Measurements from ENCODE around the gene NXPH3. TPM values are rescaled to one million over a fixed set of nuclear protein-coding genes. Genes with fewer than 3 reads are reported as not detected.
A peak's percentile ranks its signal among the peaks of the same experiment; 100 is the strongest.

NXPH3 gene
- total and polyA plus RNA-seq, 2 of the 13 experiments (the other 11 are each of a cell fraction or from before 2014, with no cell fraction given) = 0.04 to 0.58 TPM

GRCh38 chr17:49577650-49577934 lies 1.9 kb downstream of the NXPH3 start:
- ChIA-PET CTCF (ENCODE audit: low intra/inter-chr PET ratio, low total read pairs) (interaction anchor here (2.9 kb wide), 1 partner anchor 117 kb away, joined by 31 read pairs; no protein-coding TSS in a partner anchor), POLR2A (no interaction called here)
- Histone ChIP-seq H3K9ac (ENCODE audit: insufficient read depth, low read depth, low read length) (no peak overlapping the region), H3K27ac (ENCODE audit: extremely low read length, insufficient read depth, low read length) (no peak overlapping the region), H3K4me3 (replicated peaks in 1 of 3; ENCODE audit: insufficient read depth in 1 of 3, low read depth in 2 of 3, low read length in 3 of 3) (peak overlapping the region in 2 of 3 experiments; percentile 78 to 84; a peak in 3 of 6 replicates), H3K4me2 (ENCODE audit: low read depth, low read length) (peak overlapping the region; percentile 87), H3K36me3 (replicated peaks in 1 of 2; ENCODE audit: control insufficient read depth in 1 of 2, insufficient read depth in 2 of 2, low read length in 2 of 2) (no peaks in the 10 kb centered on the region), H4K20me1 (ENCODE audit: insufficient read depth, low read length) (no peaks in the 10 kb centered on the region), H3K27me3 (ENCODE audit: control insufficient read depth in 1 of 2, insufficient read depth in 2 of 2, low read length in 2 of 2) (peaks cover 5 to 61% of the 10 kb centered on the region in 2 experiments), H3K4me1 (ENCODE audit: insufficient read depth, low read length) (peaks cover 22% of the 10 kb centered on the region), H2AFZ (ENCODE audit: low read length) (no peak overlapping the region), H3K79me2 (ENCODE audit: insufficient read depth, low read length) (no peaks in the 10 kb centered on the region), H3K9me3 (ENCODE audit: low read length) (no peaks in the 10 kb centered on the region)
- FAIRE-seq (peak; percentile 8), ATAC-seq (no peak), DNase-seq (ENCODE audit: low spot score) (no peak)
- BruUV-seq (replicated peaks) = no TSS peak
- intact Hi-C loops (cut with micrococcal nuclease; ENCODE audit: unreplicated experiment) (loop anchor here (2.0 kb wide), 1 partner anchor 19 kb away; no protein-coding TSS in a partner anchor), in situ Hi-C loops (cut with HindIII; ENCODE audit: extremely low pct_ligation_motif_present, low pct_unique_long_range_greater_than_20kb) (no loop called here)
- WGBS (ENCODE audit: low lambda C conversion rate) = 8% methylated on average over 3 of the region's 3 CpGs
- TF ChIP-seq KDM1A (CRISPR knock-in tag; IDR thresholded peaks at IDR 0.05) = peak; percentile 77; the same call in 1 of the 2 replicates
- TF ChIP-seq CEBPB (IDR thresholded peaks at IDR 0.05; ENCODE audit: borderline replicate concordance, low read depth, low read length) = no peak
- TF ChIP-seq EHMT2 (IDR thresholded peaks at IDR 0.05; ENCODE audit: borderline replicate concordance, low read depth, low read length) = no peak
- TF ChIP-seq HMG20B (CRISPR knock-in tag; conservative IDR thresholded peaks at IDR 0.05) = no peak
- no peak for TF ChIP-seq CENPBD1 (CRISPR knock-in tag; IDR thresholded peaks at IDR 0.05; ENCODE audit: borderline replicate concordance, low read depth)
- peak; percentile 95 for TF ChIP-seq ZNF629 (CRISPR knock-in tag; conservative IDR thresholded peaks at IDR 0.05)
- peak; percentile 90; the same call in 1 of the 2 replicates for TF ChIP-seq THRA (CRISPR knock-in tag; IDR thresholded peaks at IDR 0.05; ENCODE audit: borderline replicate concordance)
- peak; percentile 38; the same call in 1 of the 2 replicates for TF ChIP-seq CEBPG (CRISPR knock-in tag; IDR thresholded peaks at IDR 0.05)
- TF ChIP-seq MLLT10 (CRISPR knock-in tag; IDR thresholded peaks at IDR 0.05) = no peak
- no peak for TF ChIP-seq ZNF407 (CRISPR knock-in tag; IDR thresholded peaks at IDR 0.05; ENCODE audit: not compliant biosample characterization)
- no peak for TF ChIP-seq CBFB (CRISPR knock-in tag; IDR thresholded peaks at IDR 0.05)
- TF ChIP-seq ETV6 (CRISPR knock-in tag; conservative IDR thresholded peaks at IDR 0.05) = no peak
- no peak for TF ChIP-seq REPIN1 (CRISPR knock-in tag; IDR thresholded peaks at IDR 0.05; ENCODE audit: borderline replicate concordance, low read depth)
- TF ChIP-seq RARA (CRISPR knock-in tag; IDR thresholded peaks at IDR 0.05) = no peak
- TF ChIP-seq RCOR2 (CRISPR knock-in tag; IDR thresholded peaks at IDR 0.05) = peak; percentile 27; the same call in 1 of the 2 replicates
- TF ChIP-seq ZNF562 (CRISPR knock-in tag; IDR thresholded peaks at IDR 0.05; ENCODE audit: borderline replicate concordance) = no peak
- TF ChIP-seq HMG20A (CRISPR knock-in tag; IDR thresholded peaks at IDR 0.05; ENCODE audit: borderline replicate concordance) = no peak

Data from HepG2 (cell line).